MCF 10A (cell line): Measurements from ENCODE around the gene KIF21B. TPM values are rescaled to one million over a fixed set of nuclear protein-coding genes. Genes with fewer than 3 reads are reported as not detected.

Experiments
- BruUV-seq: library from RNA; stranded (reverse); fragments of 400-500 nt; replicated peaks from 2 replicates; lab custom pipeline; 2021; lab: Mats Ljungman, UMichigan
- CTCF ChIA-PET: fragments of 300-600 bp; sonication (Branson Sonifier 250); formaldehyde crosslinking; extraction: SDS; loops from one replicate; lab custom pipeline; 2021; ENCODE audit warnings: antibody characterized with exemption, inconsistent platforms; lab: Yijun Ruan, JAX
- POLR2A ChIA-PET: fragments of 300-600, 350-650 bp; sonication (Branson Sonifier 250); formaldehyde crosslinking; extraction: SDS; loops from one replicate; lab custom pipeline; 2020; ENCODE audit warnings: antibody characterized with exemption, inconsistent platforms; lab: Yijun Ruan, JAX
- DNase-seq: peaks from one replicate; pipeline ENCODE4 v3.0.0-alpha.2; 2018; ENCODE audit not compliant: unreplicated experiment
- H3K27ac Mint-ChIP-seq: one replicate; pipeline ENCODE4 v1.8.0; 2022; ENCODE audit warnings: mild to moderate bottlenecking, low read depth, mixed read lengths; ENCODE audit not compliant: unreplicated experiment
- H3K27me3 Mint-ChIP-seq: one replicate; pipeline ENCODE4 v1.8.0; 2022; ENCODE audit warnings: mixed read lengths; ENCODE audit not compliant: insufficient read depth, unreplicated experiment
- H3K36me3 Mint-ChIP-seq: one replicate; pipeline ENCODE4 v1.8.0; 2022; ENCODE audit warnings: mild to moderate bottlenecking, moderate library complexity, mixed read lengths; ENCODE audit not compliant: insufficient read depth, unreplicated experiment
- H3K4me1 Mint-ChIP-seq: one replicate; pipeline ENCODE4 v1.8.0; 2022; ENCODE audit warnings: mixed read lengths; ENCODE audit not compliant: insufficient read depth, unreplicated experiment
- H3K4me3 Mint-ChIP-seq: one replicate; pipeline ENCODE4 v1.8.0; 2022; ENCODE audit warnings: mild to moderate bottlenecking, moderate library complexity, mixed read lengths; ENCODE audit not compliant: unreplicated experiment
- H3K9me3 Mint-ChIP-seq: one replicate; pipeline ENCODE4 v1.8.0; 2022; ENCODE audit warnings: mixed read lengths; ENCODE audit not compliant: unreplicated experiment
- intact Hi-C: fragments of 100-400 bp; cut with micrococcal nuclease; formaldehyde crosslinking; loops from 2 replicates; pipeline ENCODE4 v1.14.1; 2022
- total RNA-seq: library from RNA; stranded (reverse); gene quantifications from 2 replicates; pipeline ENCODE4 v1.2.3, GENCODE V29; 2022
- TF ChIP-seq, protein P1 (sequence below): fragments of 200-600 bp; IDR thresholded peaks from one replicate; pipeline ENCODE4 v1.8.0; 2022; ENCODE audit warnings: antibody characterized with exemption, mild to moderate bottlenecking; ENCODE audit not compliant: unreplicated experiment

KIF21B gene
- total RNA-seq, 1 experiment from 2014 or later, result 12.7 TPM

DNA sequence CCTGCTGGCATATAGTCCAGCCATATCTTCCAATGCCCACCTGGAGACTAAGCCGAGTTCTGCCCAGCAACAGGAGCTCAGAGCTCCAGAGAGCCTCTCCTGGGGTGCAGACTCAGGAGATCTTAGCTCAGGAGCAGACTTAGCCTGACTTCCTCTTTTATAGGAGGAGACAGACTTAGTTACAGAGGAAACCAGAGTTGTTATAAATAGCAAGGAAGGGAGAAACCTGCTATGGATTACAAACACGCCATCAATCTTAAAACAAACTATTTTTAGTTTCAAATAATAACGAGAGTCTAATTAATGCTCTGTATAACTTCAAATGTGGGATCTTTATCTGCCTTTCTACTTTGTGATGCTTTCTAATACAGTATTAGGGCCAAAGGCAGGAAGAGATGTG, 3.3 kb upstream of the KIF21B start:
- ChIA-PET POLR2A (interaction anchor here (0.6 to 1.7 kb wide), 3 partner anchors 9 to 16 kb away, joined by 3 to 5 read pairs (median 4); no protein-coding TSS in a partner anchor), CTCF (interaction anchor here (0.6 to 5.2 kb wide), 6 partner anchors 12 to 258 kb away, joined by 3 to 45 read pairs (median 3); no protein-coding TSS in a partner anchor)
- intact Hi-C loops, result no loop called here
- Mint-ChIP-seq H3K36me3 (no peaks in the 10 kb centered on the region), H3K4me1 (no peaks in the 10 kb centered on the region), H3K9me3 (no peaks in the 10 kb centered on the region), H3K27me3 (no peaks in the 10 kb centered on the region), H3K27ac (no peak overlapping the region), H3K4me3 (no peak overlapping the region)
- BruUV-seq, result no TSS peak
- DNase-seq, result no peak
- TF ChIP-seq, protein P1, sequence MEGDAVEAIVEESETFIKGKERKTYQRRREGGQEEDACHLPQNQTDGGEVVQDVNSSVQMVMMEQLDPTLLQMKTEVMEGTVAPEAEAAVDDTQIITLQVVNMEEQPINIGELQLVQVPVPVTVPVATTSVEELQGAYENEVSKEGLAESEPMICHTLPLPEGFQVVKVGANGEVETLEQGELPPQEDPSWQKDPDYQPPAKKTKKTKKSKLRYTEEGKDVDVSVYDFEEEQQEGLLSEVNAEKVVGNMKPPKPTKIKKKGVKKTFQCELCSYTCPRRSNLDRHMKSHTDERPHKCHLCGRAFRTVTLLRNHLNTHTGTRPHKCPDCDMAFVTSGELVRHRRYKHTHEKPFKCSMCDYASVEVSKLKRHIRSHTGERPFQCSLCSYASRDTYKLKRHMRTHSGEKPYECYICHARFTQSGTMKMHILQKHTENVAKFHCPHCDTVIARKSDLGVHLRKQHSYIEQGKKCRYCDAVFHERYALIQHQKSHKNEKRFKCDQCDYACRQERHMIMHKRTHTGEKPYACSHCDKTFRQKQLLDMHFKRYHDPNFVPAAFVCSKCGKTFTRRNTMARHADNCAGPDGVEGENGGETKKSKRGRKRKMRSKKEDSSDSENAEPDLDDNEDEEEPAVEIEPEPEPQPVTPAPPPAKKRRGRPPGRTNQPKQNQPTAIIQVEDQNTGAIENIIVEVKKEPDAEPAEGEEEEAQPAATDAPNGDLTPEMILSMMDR, result no peak

DNA sequence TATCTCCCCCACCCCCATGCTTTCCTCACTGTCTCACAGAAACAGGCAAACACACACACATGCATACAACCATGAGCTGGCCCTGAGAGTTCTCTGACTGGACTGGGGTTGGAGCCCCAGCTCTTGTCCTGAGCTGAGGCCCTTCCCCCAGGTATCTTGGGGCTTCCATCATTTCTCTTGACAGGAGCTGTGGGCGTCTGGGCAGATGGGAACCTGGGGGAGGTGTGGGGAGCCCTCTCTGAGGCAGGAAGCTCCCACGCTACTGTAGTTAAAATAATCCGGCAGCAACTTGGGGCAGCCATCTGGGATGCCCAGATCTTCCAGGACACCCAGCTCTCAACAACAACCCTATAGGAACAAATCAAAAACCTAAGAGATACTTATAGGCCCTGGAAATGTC, 2.7 kb upstream of the KIF21B start:
- Mint-ChIP-seq H3K27ac (no peak overlapping the region), H3K9me3 (no peaks in the 10 kb centered on the region), H3K4me3 (no peak overlapping the region), H3K4me1 (no peaks in the 10 kb centered on the region), H3K27me3 (no peaks in the 10 kb centered on the region), H3K36me3 (no peaks in the 10 kb centered on the region)
- POLR2A ChIA-PET, result interaction anchor here (1.1 to 1.7 kb wide), 3 partner anchors 8 to 130 kb away, joined by 3 to 5 read pairs (median 4); no protein-coding TSS in a partner anchor
- DNase-seq, result no peak
- TF ChIP-seq, protein P1, result no peak
- CTCF ChIA-PET, result interaction anchor here (0.6 to 5.2 kb wide), 10 partner anchors 11 to 1912 kb away, joined by 3 to 45 read pairs (median 3); partner anchors contain the start of gene CACNA1S
- BruUV-seq, result no TSS peak
- intact Hi-C loops, result no loop called here

DNA sequence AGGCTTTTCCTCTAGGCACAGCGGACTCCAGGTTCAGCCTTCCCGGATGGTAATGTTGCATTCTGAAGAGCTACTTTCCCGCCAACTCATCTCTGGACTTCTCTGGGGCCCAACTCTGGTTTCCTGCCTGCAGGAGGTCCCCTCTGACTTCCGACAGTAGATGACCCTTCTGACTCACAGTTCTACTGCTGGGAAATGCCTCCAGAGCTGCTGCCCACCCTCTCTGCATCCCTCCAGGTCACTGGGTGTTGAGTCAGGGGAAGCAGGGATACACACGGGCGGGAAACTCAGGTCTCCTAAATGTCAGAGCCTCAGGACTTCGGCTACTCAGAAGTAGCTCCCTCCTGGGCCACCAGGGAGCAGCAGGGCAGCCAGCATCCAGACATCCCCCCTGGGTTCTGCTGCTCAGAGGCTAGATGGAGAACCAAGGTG, 2.1 kb upstream of the KIF21B start:
- peak; percentile 58 for DNase-seq
- no peaks in the 10 kb centered on the region for H3K9me3 Mint-ChIP-seq
- no peaks in the 10 kb centered on the region for H3K36me3 Mint-ChIP-seq
- H3K27ac Mint-ChIP-seq, result no peak overlapping the region
- H3K27me3 Mint-ChIP-seq, result no peaks in the 10 kb centered on the region
- ChIA-PET CTCF (interaction anchor here (0.6 to 5.2 kb wide), 11 partner anchors 11 to 974 kb away, joined by 3 to 45 read pairs (median 4); partner anchors contain the start of gene CACNA1S), POLR2A (interaction anchor here (1.0 to 1.1 kb wide), 2 partner anchors 10 to 129 kb away, joined by 3 to 5 read pairs; no protein-coding TSS in a partner anchor)
- no peak overlapping the region for H3K4me3 Mint-ChIP-seq
- intact Hi-C loops, result no loop called here
- TF ChIP-seq, protein P1, result no peak
- H3K4me1 Mint-ChIP-seq, result peaks cover 4% of the 10 kb centered on the region
- no TSS peak for BruUV-seq

DNA sequence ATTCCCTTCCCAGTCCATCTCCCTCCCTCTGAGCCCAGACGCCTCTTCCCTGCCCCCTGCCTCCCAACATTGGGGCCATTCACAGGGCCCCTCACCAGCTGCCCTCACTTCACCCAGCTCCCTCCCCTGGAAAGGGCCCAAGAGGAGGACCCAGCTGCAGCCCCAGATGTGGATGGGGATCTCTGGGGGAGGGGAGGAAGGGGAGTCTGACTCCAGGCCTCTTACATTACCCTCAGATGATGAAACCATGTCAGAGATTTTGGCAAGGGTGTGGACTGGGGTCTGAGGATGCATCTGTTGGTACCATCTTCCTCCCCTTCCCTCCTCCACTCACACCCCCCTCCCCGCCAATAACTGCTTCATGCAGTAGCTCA, 1.1 kb upstream of the KIF21B start:
- ChIA-PET POLR2A (interaction anchor here (0.5 to 1.0 kb wide), 2 partner anchors 12 to 457 kb away, joined by 3 to 4 read pairs; no protein-coding TSS in a partner anchor), CTCF (interaction anchor here (0.6 to 5.2 kb wide), 13 partner anchors 10 to 591 kb away, joined by 3 to 45 read pairs (median 4); partner anchors contain the start of gene CACNA1S)
- Mint-ChIP-seq H3K36me3 (no peaks in the 10 kb centered on the region), H3K4me3 (no peak overlapping the region), H3K4me1 (peaks cover 14% of the 10 kb centered on the region), H3K27ac (no peak overlapping the region), H3K27me3 (no peaks in the 10 kb centered on the region), H3K9me3 (no peaks in the 10 kb centered on the region)
- no TSS peak for BruUV-seq
- intact Hi-C loops, result loop anchor here (5.0 kb wide), 1 partner anchor 467 kb away; no protein-coding TSS in a partner anchor
- TF ChIP-seq, protein P1, result no peak
- no peak for DNase-seq
